ENCODE results near the gene SDHAF4. TPM values are rescaled to one million over a fixed set of nuclear protein-coding genes. Genes with fewer than 3 reads are reported as not detected.

SDHAF4 gene
- total and polyA plus RNA-seq, 2 donors (not counting 3 experiments of a cell fraction or from before 2014, with no cell fraction given), result 3.6 to 8.6 TPM

GRCh38 chr6:70552974-70553373 lies 13.8 kb upstream of the SDHAF4 start:
- FAIRE-seq (no peak), DNase-seq (ENCODE audit: low read depth, low spot score) (no peak)
- intact Hi-C loops (cut with micrococcal nuclease) (no loop called here), dilution Hi-C loops (cut with MboI; ENCODE audit: extremely low pct_ligation_motif_present, low sequenced_read_pairs) (no loop called here)
- TF ChIP-seq MYC (IDR thresholded peaks at IDR 0.05; ENCODE audit: low read depth, low read length) (no peak), POLR2AphosphoS5 (IDR thresholded peaks at IDR 0.05; ENCODE audit: insufficient read depth, low read depth, low read length) (no peak), CTCF (IDR thresholded peaks at IDR 0.05; ENCODE audit: extremely low read depth in 1 of 2, insufficient read depth in 1 of 2, low read depth in 1 of 2, low read length in 2 of 2) (no peak), MAX (IDR thresholded peaks at IDR 0.05; ENCODE audit: insufficient read depth, insufficient read length) (no peak), FOS (IDR thresholded peaks at IDR 0.05; ENCODE audit: borderline replicate concordance, insufficient read depth, low read length) (no peak), GATA2 (IDR thresholded peaks at IDR 0.05; ENCODE audit: insufficient read depth, insufficient read length, low read depth, low read length) (no peak), JUN (IDR thresholded peaks at IDR 0.05; ENCODE audit: borderline replicate concordance, insufficient read depth, insufficient read length, low read depth) (no peak), EZH2 (IDR thresholded peaks at IDR 0.05; ENCODE audit: borderline replicate concordance, low read depth, low read length, severe bottlenecking) (no peak), POLR2A (IDR thresholded peaks at IDR 0.05; ENCODE audit: low read depth, low read length) (no peak)
- H3K27ac ChIP-seq (ENCODE audit: insufficient read depth, low read depth, low read length), result no peak overlapping the region
- H3K9me1 ChIP-seq (replicated peaks; ENCODE audit: control insufficient read depth, extremely low read depth, insufficient read depth, low read length), result no peaks in the 10 kb centered on the region
- CTCF ChIA-PET, result no interaction called here
- no peaks in the 10 kb centered on the region for H3K4me1 ChIP-seq (ENCODE audit: control insufficient read depth, extremely low read depth, insufficient read depth, low read length)
- no peaks in the 10 kb centered on the region for H3K9me3 ChIP-seq (replicated peaks; ENCODE audit: control insufficient read depth, insufficient read depth, low read length)
- no TSS peak for BruUV-seq (replicated peaks)
- no peaks in the 10 kb centered on the region for H4K20me1 ChIP-seq (replicated peaks; ENCODE audit: control insufficient read depth, extremely low read depth, insufficient read depth, low read length)
- no peak overlapping the region for H3K9ac ChIP-seq (replicated peaks; ENCODE audit: extremely low read depth, insufficient read depth, low read length)
- no peak overlapping the region for H2AFZ ChIP-seq (ENCODE audit: low read depth, low read length)
- POLR2A ChIA-PET, result no interaction called here
- H3K4me2 ChIP-seq (ENCODE audit: insufficient read depth, low read length), result no peak overlapping the region
- no peaks in the 10 kb centered on the region for H3K27me3 ChIP-seq (ENCODE audit: control insufficient read depth in 2 of 2, insufficient read depth in 2 of 2, low read length in 2 of 2)
- H3K79me2 ChIP-seq (ENCODE audit: control insufficient read depth, insufficient read depth, low read length), result no peaks in the 10 kb centered on the region
- no peaks in the 10 kb centered on the region for H3K36me3 ChIP-seq (ENCODE audit: control insufficient read depth in 2 of 2, extremely low read depth in 1 of 2, insufficient read depth in 2 of 2, low read length in 2 of 2)
- no peak overlapping the region for H3K4me3 ChIP-seq (replicated peaks in 1 of 3; ENCODE audit: insufficient read depth in 1 of 3, low read depth in 1 of 3, low read length in 3 of 3)

Measured in endothelial cell of umbilical vein (primary cell).